Measurements from ENCODE around the gene QRFP. TPM values are rescaled to one million over a fixed set of nuclear protein-coding genes. Genes with fewer than 3 reads are reported as not detected.

The QRFP gene
- total RNA-seq, 1 donor from 2014 or later: not detected

GRCh38 chr9:130891688-130892476 lies 4.7 kb downstream of the QRFP start:
- Histone ChIP-seq H3K9me3 (replicated peaks) (no peaks in the 10 kb centered on the region), H3K4me1 (peaks cover 42% of the 10 kb centered on the region), H3K27ac (replicated peaks) (no peak overlapping the region), H3K4me3 (no peak overlapping the region), H3K27me3 (ENCODE audit: low read depth) (no peaks in the 10 kb centered on the region), H3K36me3 (peaks cover 43% of the 10 kb centered on the region)
- no peak for DNase-seq
- intact Hi-C loops (cut with micrococcal nuclease): no loop called here
- TF ChIP-seq, protein P1, sequence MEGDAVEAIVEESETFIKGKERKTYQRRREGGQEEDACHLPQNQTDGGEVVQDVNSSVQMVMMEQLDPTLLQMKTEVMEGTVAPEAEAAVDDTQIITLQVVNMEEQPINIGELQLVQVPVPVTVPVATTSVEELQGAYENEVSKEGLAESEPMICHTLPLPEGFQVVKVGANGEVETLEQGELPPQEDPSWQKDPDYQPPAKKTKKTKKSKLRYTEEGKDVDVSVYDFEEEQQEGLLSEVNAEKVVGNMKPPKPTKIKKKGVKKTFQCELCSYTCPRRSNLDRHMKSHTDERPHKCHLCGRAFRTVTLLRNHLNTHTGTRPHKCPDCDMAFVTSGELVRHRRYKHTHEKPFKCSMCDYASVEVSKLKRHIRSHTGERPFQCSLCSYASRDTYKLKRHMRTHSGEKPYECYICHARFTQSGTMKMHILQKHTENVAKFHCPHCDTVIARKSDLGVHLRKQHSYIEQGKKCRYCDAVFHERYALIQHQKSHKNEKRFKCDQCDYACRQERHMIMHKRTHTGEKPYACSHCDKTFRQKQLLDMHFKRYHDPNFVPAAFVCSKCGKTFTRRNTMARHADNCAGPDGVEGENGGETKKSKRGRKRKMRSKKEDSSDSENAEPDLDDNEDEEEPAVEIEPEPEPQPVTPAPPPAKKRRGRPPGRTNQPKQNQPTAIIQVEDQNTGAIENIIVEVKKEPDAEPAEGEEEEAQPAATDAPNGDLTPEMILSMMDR (IDR thresholded peaks at IDR 0.05; ENCODE audit: borderline replicate concordance): no peak

GRCh38 chr9:130890870-130891687 lies 5.5 kb downstream of the QRFP start:
- Histone ChIP-seq H3K4me1 (peaks cover 36% of the 10 kb centered on the region), H3K36me3 (peaks cover 50% of the 10 kb centered on the region), H3K9me3 (replicated peaks) (no peaks in the 10 kb centered on the region), H3K27ac (replicated peaks) (no peak overlapping the region), H3K4me3 (no peak overlapping the region), H3K27me3 (ENCODE audit: low read depth) (no peaks in the 10 kb centered on the region)
- intact Hi-C loops (cut with micrococcal nuclease): no loop called here
- DNase-seq: no peak
- TF ChIP-seq, protein P1 (IDR thresholded peaks at IDR 0.05; ENCODE audit: borderline replicate concordance): no peak

- Histone ChIP-seq H3K4me1 (peaks cover 27% of the 10 kb centered on the region), H3K4me3 (no peak overlapping the region), H3K36me3 (peaks cover 59% of the 10 kb centered on the region), H3K9me3 (replicated peaks) (no peaks in the 10 kb centered on the region), H3K27me3 (ENCODE audit: low read depth) (no peaks in the 10 kb centered on the region), H3K27ac (replicated peaks) (no peak overlapping the region)
- no peak for DNase-seq
- intact Hi-C loops (cut with micrococcal nuclease): no loop called here
- TF ChIP-seq, protein P1 (IDR thresholded peaks at IDR 0.05; ENCODE audit: borderline replicate concordance): no peak
Observed at GRCh38 chr9:130890124-130890523, 6.5 kb downstream of the QRFP start.

DNA sequence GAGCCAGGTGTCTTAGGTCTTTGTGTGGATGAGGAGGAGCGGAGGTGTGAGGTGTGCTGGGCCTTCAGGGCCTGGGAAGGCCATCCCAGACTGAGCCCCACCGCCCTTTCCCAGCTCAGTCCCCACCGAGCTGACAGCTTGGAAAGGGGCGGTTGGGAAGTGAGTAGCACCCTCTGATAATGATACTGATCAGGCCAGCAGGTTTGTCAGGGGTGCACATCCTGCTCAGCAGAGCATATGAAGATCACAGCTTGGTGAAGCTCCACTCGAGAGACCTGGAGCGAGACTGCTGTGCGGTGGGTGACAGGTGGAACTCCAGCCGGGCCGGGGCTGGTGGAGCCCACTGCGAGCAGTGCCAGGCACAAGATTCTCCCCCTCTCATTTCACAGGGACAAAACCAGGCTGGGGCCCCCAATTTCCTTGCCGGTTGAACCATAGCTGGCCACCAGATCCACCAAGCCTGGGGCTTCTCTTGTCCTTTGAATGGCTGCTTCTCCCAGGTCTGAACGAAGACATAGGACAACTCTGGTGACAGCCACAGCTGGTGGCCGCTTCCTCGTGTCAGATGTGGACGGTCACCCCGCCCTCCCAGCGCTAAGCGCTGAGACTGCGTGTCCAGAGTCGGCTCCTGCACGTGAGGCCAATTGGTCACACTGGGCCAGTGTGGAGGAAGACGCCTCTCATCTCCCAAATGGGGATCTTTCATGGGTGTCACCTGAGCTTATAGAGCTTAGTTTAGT lies 8.3 kb downstream of the QRFP start:
- intact Hi-C loops (cut with micrococcal nuclease): no loop called here
- H3K4me1 ChIP-seq: peaks cover 9% of the 10 kb centered on the region
- no peak overlapping the region for H3K4me3 ChIP-seq
- no peaks in the 10 kb centered on the region for H3K9me3 ChIP-seq (replicated peaks)
- peaks cover 78% of the 10 kb centered on the region for H3K36me3 ChIP-seq
- H3K27ac ChIP-seq (replicated peaks): no peak overlapping the region
- TF ChIP-seq, protein P1 (IDR thresholded peaks at IDR 0.05; ENCODE audit: borderline replicate concordance): no peak
- no peaks in the 10 kb centered on the region for H3K27me3 ChIP-seq (ENCODE audit: low read depth)
- DNase-seq: no peak

GRCh38 chr9:130887494-130888144 lies 9.0 kb downstream of the QRFP start:
- peaks cover 84% of the 10 kb centered on the region for H3K36me3 ChIP-seq
- no peak overlapping the region for H3K4me3 ChIP-seq
- H3K9me3 ChIP-seq (replicated peaks): no peaks in the 10 kb centered on the region
- H3K27ac ChIP-seq (replicated peaks): no peak overlapping the region
- TF ChIP-seq, protein P1 (IDR thresholded peaks at IDR 0.05; ENCODE audit: borderline replicate concordance): no peak
- no peaks in the 10 kb centered on the region for H3K27me3 ChIP-seq (ENCODE audit: low read depth)
- intact Hi-C loops (cut with micrococcal nuclease): no loop called here
- peaks cover 3% of the 10 kb centered on the region for H3K4me1 ChIP-seq
- no peak for DNase-seq
